Effector CD4-positive, alpha-beta T cell (primary cell): ENCODE data around the gene MAG. TPM values are rescaled to one million over a fixed set of nuclear protein-coding genes. Genes with fewer than 3 reads are reported as not detected.

Source experiments
- DNase-seq: peaks from one replicate; pipeline ENCODE4 v3.0.0-alpha.2; 2020
- total RNA-seq: gene quantifications from one replicate; lab custom pipeline; 2026; lab: John Stamatoyannopoulos, UW

MAG gene
- not detected for total RNA-seq

- DNase-seq: no peak
Measured at GRCh38 chr19:35291916-35292315, at the start of gene MAG. Gene MAG, plus strand, starts transcription at chr19:35292161. Its CDS starts 3,248 bp downstream, at chr19:35295409.

GRCh38 chr19:35246466-35247092 lies 45.4 kb upstream of the MAG start:
- DNase-seq: no peak

- DNase-seq: peak; percentile 44
Measured at GRCh38 chr19:35247526-35248309, 44.2 kb upstream of the MAG start.

- peak; percentile 51 for DNase-seq
Measured at GRCh38 chr19:35248310-35249145, 43.4 kb upstream of the MAG start, which contains the start of gene LSR. Gene LSR, plus strand, starts transcription at chr19:35249002. Its CDS starts 21 bp downstream, at chr19:35249023.

- DNase-seq: no peak
Measured at GRCh38 chr19:35249146-35249847, 42.7 kb upstream of the MAG start.

GRCh38 chr19:35249848-35250711 lies 41.9 kb upstream of the MAG start:
- no peak for DNase-seq

- no peak for DNase-seq
Measured at GRCh38 chr19:35251456-35251855, 40.5 kb upstream of the MAG start.

- no peak for DNase-seq
Measured at GRCh38 chr19:35253316-35254286, 38.4 kb upstream of the MAG start.

GRCh38 chr19:35254341-35255297 lies 37.3 kb upstream of the MAG start:
- DNase-seq: no peak

- no peak for DNase-seq
Measured at GRCh38 chr19:35256566-35256965, 35.4 kb upstream of the MAG start.

GRCh38 chr19:35257113-35257461 lies 34.9 kb upstream of the MAG start:
- DNase-seq: no peak

GRCh38 chr19:35260694-35261304 lies 31.2 kb upstream of the MAG start:
- no peak for DNase-seq

- DNase-seq: no peak
Measured at GRCh38 chr19:35261356-35262100, 30.4 kb upstream of the MAG start.

- no peak for DNase-seq
Measured at GRCh38 chr19:35262101-35262761, 29.7 kb upstream of the MAG start.

- no peak for DNase-seq
Measured at GRCh38 chr19:35264268-35265125, 27.5 kb upstream of the MAG start.

- DNase-seq: no peak
Measured at GRCh38 chr19:35265126-35265899, 26.6 kb upstream of the MAG start.
